Measurements from ENCODE around the gene GNB1L.

The GNB1L gene

GRCh38 chr22:19893363-19893762, 38.7 kb upstream of the GNB1L start:
- TF ChIP-seq CTCF (IDR thresholded peaks at IDR 0.05; ENCODE audit: borderline replicate concordance, control extremely low read depth, extremely low read depth, insufficient read depth, missing control alignments), result no peak
- in situ Hi-C loops (cut with MboI; ENCODE audit: low sequenced_read_pairs, unreplicated experiment), result no loop called here
- DNase-seq (ENCODE audit: low spot score), result no peak

GRCh38 chr22:19892925-19893324, 38.3 kb upstream of the GNB1L start:
- DNase-seq (ENCODE audit: low spot score), result no peak
- in situ Hi-C loops (cut with MboI; ENCODE audit: low sequenced_read_pairs, unreplicated experiment), result no loop called here
- no peak for TF ChIP-seq CTCF (IDR thresholded peaks at IDR 0.05; ENCODE audit: borderline replicate concordance, control extremely low read depth, extremely low read depth, insufficient read depth, missing control alignments)

- in situ Hi-C loops (cut with MboI; ENCODE audit: low sequenced_read_pairs, unreplicated experiment), result no loop called here
- no peak for TF ChIP-seq CTCF (IDR thresholded peaks at IDR 0.05; ENCODE audit: borderline replicate concordance, control extremely low read depth, extremely low read depth, insufficient read depth, missing control alignments)
Measured at GRCh38 chr22:19892257-19892879, 37.7 kb upstream of the GNB1L start.

GRCh38 chr22:19891317-19892256, 36.9 kb upstream of the GNB1L start:
- DNase-seq (ENCODE audit: low spot score), result peak; percentile 91
- TF ChIP-seq CTCF (IDR thresholded peaks at IDR 0.05; ENCODE audit: borderline replicate concordance, control extremely low read depth, extremely low read depth, insufficient read depth, missing control alignments), result no peak
- in situ Hi-C loops (cut with MboI; ENCODE audit: low sequenced_read_pairs, unreplicated experiment), result no loop called here

More at GRCh38 chr22:19892257-19892879, 37.7 kb upstream of the GNB1L start:
- peak; percentile 80 for DNase-seq (ENCODE audit: low spot score)

- DNase-seq (ENCODE audit: low spot score), result no peak
- in situ Hi-C loops (cut with MboI; ENCODE audit: low sequenced_read_pairs, unreplicated experiment), result no loop called here
Measured at GRCh38 chr22:19890502-19891316, 36.0 kb upstream of the GNB1L start.

More at GRCh38 chr22:19890502-19891316, 36.0 kb upstream of the GNB1L start:
- TF ChIP-seq CTCF (IDR thresholded peaks at IDR 0.05; ENCODE audit: borderline replicate concordance, control extremely low read depth, extremely low read depth, insufficient read depth, missing control alignments), result no peak
